ENCODE measurements around the gene KIF5C. TPM values are rescaled to one million over a fixed set of nuclear protein-coding genes. Genes with fewer than 3 reads are reported as not detected.

KIF5C gene
- total RNA-seq, 6 donors from 2014 or later = 0.44 to 1.6 (median 0.85) TPM

DNA sequence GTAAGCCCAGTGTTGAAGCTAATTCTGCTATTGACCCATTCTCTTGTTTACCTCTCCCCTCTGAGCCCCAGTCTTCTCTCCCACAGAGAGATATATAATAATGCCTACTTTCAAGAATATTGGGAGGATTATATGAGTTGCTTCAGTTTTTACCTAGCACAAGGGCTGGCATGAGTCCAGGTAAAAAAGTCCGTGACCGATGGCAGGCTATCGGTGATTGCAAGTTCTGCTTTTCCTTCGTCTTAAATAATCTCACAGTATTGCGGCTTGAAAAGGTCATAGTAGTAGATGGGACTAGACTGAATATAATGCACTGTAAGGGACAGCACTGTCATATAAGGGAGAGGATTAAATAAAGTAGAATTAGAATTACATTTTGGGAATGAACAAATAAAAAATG lies 77.6 kb downstream of the KIF5C start:
- Histone ChIP-seq H3K4me1 (no peaks in the 10 kb centered on the region), H3K36me3 (no peaks in the 10 kb centered on the region), H3K27me3 (no peaks in the 10 kb centered on the region), H3K4me3 (no peak overlapping the region), H3K9me3 (no peaks in the 10 kb centered on the region), H3K27ac (no peak overlapping the region)
- no peak for TF ChIP-seq EP300 (IDR thresholded peaks at IDR 0.05)
- TF ChIP-seq, protein P1, sequence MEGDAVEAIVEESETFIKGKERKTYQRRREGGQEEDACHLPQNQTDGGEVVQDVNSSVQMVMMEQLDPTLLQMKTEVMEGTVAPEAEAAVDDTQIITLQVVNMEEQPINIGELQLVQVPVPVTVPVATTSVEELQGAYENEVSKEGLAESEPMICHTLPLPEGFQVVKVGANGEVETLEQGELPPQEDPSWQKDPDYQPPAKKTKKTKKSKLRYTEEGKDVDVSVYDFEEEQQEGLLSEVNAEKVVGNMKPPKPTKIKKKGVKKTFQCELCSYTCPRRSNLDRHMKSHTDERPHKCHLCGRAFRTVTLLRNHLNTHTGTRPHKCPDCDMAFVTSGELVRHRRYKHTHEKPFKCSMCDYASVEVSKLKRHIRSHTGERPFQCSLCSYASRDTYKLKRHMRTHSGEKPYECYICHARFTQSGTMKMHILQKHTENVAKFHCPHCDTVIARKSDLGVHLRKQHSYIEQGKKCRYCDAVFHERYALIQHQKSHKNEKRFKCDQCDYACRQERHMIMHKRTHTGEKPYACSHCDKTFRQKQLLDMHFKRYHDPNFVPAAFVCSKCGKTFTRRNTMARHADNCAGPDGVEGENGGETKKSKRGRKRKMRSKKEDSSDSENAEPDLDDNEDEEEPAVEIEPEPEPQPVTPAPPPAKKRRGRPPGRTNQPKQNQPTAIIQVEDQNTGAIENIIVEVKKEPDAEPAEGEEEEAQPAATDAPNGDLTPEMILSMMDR (IDR thresholded peaks at IDR 0.05) = no peak
- no peak for TF ChIP-seq POLR2AphosphoS5 (IDR thresholded peaks at IDR 0.05)
- no peak for TF ChIP-seq POLR2A (IDR thresholded peaks at IDR 0.05)
- WGBS, 2 donors = 62 to 70% methylated on average over 5 of the region's 5 CpGs
- DNase-seq (no peak), ATAC-seq (ENCODE audit: low FRiP score in 2 of 2) (no peak)

DNA sequence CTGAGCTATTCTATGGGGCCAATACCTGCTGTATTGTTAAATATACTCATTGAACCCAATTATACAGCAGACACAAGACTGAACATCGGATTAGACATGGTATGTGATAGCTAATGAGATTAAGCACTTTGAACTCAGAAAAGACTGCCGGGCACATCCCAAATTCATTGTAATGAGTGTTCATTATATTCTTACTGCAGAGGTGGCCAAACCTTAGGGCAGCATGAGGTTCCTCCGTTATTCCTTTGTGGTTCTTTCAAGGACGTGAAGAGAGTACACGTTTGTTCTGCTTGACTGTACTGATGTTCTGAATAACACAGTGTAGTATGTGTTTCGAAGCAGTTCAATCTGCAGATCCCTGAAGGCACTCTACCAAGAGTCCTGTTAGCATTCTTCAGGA lies 78.4 kb downstream of the KIF5C start:
- ATAC-seq (ENCODE audit: low FRiP score in 2 of 2) (no peak), DNase-seq (no peak)
- H3K4me1 ChIP-seq = no peaks in the 10 kb centered on the region
- H3K9me3 ChIP-seq = no peaks in the 10 kb centered on the region
- TF ChIP-seq POLR2AphosphoS5 (IDR thresholded peaks at IDR 0.05) (no peak), POLR2A (IDR thresholded peaks at IDR 0.05) (no peak), EP300 (IDR thresholded peaks at IDR 0.05) (no peak)
- TF ChIP-seq, protein P1 (IDR thresholded peaks at IDR 0.05) = no peak
- no peak overlapping the region for H3K4me3 ChIP-seq
- WGBS, 2 donors = 88 to 90% methylated on average over 6 of the region's 6 CpGs
- H3K36me3 ChIP-seq = no peaks in the 10 kb centered on the region
- H3K27ac ChIP-seq = no peak overlapping the region
- no peaks in the 10 kb centered on the region for H3K27me3 ChIP-seq

DNA sequence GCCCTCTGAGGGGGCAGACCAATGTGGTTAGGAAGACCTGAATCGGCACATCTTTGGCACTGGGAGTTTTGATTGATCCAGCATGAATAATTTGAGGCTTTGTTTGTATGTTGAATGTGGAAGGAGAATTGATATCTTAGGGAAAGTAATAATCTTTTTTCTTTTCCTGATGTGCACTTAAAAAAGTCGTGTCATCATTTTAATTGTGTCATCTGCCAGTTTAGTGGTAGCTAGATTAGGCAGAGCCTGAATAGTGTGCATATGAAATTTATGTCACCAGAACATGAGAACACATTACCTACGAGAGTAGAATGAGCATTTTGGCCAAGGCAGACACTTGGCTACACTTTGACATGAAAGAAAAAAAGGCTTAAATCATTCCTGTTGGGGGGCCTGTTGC lies 79.5 kb downstream of the KIF5C start:
- H3K36me3 ChIP-seq = no peaks in the 10 kb centered on the region
- no peaks in the 10 kb centered on the region for H3K27me3 ChIP-seq
- 85% methylated on average over 3 of the region's 3 CpGs for WGBS, 2 donors
- H3K9me3 ChIP-seq = no peaks in the 10 kb centered on the region
- H3K4me1 ChIP-seq = no peaks in the 10 kb centered on the region
- no peak overlapping the region for H3K4me3 ChIP-seq
- ATAC-seq (ENCODE audit: low FRiP score in 2 of 2) = no peak
- H3K27ac ChIP-seq = no peak overlapping the region
- DNase-seq = no peak
- TF ChIP-seq POLR2A (IDR thresholded peaks at IDR 0.05) (no peak), EP300 (IDR thresholded peaks at IDR 0.05) (no peak), POLR2AphosphoS5 (IDR thresholded peaks at IDR 0.05) (no peak)
- TF ChIP-seq, protein P1 (IDR thresholded peaks at IDR 0.05) = no peak

DNA sequence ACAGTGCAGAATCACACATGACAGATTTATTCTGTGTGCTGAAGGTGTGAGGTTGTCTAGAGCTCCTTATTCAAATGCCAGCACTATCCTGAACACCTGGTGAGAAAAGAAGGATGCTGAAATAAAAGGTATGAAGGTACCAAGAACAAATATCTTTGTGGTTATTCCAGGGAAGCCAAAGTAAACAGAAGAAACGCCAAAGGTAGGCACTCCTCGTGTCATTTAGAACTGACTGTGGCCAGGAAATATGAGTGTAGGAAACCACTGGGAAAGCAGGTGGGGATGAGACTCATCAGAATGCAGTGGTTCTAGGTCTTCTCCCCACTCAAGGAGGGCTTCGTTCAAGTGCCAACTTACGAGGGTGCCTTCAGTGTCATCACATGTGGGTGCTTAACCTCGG lies 80.8 kb downstream of the KIF5C start:
- DNase-seq (no peak), ATAC-seq (ENCODE audit: low FRiP score in 2 of 2) (no peak)
- Histone ChIP-seq H3K9me3 (no peaks in the 10 kb centered on the region), H3K4me1 (no peaks in the 10 kb centered on the region), H3K36me3 (no peaks in the 10 kb centered on the region), H3K4me3 (no peak overlapping the region), H3K27me3 (no peaks in the 10 kb centered on the region), H3K27ac (no peak overlapping the region)
- TF ChIP-seq EP300 (IDR thresholded peaks at IDR 0.05) = no peak
- no peak for TF ChIP-seq POLR2AphosphoS5 (IDR thresholded peaks at IDR 0.05)
- no peak for TF ChIP-seq POLR2A (IDR thresholded peaks at IDR 0.05)
- TF ChIP-seq, protein P1 (IDR thresholded peaks at IDR 0.05) = no peak
- whole genome bisulfite sequencing, 2 donors = 50 to 69% methylated on average over 5 of the region's 5 CpGs

DNA sequence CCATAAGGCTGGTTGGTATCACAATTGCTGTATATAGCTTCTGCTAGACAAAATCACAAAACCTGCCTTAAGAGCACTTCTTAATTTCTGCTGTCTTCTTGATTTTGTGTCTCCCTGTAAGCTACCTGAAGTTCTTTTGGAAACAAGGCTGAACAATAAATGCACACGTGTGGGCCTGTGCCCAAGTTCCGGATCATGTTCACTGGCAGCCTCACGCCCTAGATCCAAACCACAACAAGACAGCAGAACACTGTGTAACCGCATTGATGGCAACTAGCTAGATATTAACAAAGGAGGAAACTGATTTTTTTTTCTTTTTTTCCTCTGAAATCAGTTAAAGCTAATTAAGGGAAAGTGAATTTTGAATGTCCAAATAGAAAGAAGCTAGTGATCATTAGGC lies 82.0 kb downstream of the KIF5C start:
- WGBS, 2 donors = 76 to 90% methylated on average over 4 of the region's 4 CpGs

More for the DNA sequence above, 82.0 kb downstream of the KIF5C start:
- Histone ChIP-seq H3K4me1 (no peaks in the 10 kb centered on the region), H3K36me3 (no peaks in the 10 kb centered on the region), H3K9me3 (no peaks in the 10 kb centered on the region), H3K27ac (no peak overlapping the region), H3K4me3 (no peak overlapping the region), H3K27me3 (no peaks in the 10 kb centered on the region)
- TF ChIP-seq, protein P1 (IDR thresholded peaks at IDR 0.05) = no peak
- no peak for TF ChIP-seq EP300 (IDR thresholded peaks at IDR 0.05)
- TF ChIP-seq POLR2A (IDR thresholded peaks at IDR 0.05) = no peak
- DNase-seq = no peak
- ATAC-seq (ENCODE audit: low FRiP score in 2 of 2) = no peak
